GM19240 (cell line): ENCODE measurements around the gene GDPD3.

Source experiments
- DNase-seq: peaks from one replicate; pipeline ENCODE4 v3.0.0; 2011; ENCODE audit warnings: low spot score; ENCODE audit not compliant: insufficient read length

Gene GDPD3

DNA sequence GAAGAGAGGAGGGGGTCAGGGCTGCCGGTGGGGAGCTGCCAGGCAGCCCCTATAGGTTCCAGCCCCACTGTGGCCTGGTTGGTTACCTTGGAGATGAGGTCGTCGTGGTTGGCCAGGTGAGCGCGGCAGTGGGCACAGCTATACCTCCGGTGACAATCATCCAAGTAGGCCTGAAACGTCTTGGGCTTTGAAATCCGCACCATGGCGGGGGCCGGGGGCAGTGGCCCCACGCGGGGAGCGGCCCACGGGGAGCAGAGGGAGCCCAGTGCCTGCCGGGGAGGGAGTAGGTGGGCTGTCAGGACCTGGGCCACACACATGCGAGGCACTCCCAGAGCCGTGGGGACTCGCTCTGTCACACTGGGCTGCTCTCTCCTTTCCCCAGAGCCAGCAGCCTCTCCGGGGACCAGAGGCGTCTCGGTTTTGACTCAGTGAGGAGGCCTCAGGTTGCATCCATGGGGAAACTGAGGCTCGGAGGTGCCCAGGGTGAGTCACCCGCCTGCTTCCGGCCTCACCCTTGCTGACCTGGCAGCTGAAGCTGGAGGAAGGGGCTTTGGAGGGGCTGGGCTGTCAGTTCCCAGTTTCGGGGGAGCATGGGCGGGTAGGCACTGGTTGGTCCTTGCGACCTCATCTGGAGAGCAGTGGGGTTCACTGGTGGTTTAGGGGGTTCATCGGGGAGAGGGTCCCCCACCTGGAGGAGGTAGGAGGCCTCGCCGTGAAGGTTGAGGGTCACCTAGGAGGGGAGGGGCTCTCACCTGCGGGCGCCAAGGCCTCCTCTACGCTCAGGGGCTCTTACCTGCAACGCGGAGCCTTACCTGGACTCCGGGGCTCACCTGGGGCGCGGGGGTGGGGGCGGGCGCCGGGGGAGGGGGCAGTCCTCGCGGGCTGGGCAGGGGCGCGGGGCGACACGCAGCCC lies 17.9 kb downstream of the GDPD3 start:
- no peak for DNase-seq

DNA sequence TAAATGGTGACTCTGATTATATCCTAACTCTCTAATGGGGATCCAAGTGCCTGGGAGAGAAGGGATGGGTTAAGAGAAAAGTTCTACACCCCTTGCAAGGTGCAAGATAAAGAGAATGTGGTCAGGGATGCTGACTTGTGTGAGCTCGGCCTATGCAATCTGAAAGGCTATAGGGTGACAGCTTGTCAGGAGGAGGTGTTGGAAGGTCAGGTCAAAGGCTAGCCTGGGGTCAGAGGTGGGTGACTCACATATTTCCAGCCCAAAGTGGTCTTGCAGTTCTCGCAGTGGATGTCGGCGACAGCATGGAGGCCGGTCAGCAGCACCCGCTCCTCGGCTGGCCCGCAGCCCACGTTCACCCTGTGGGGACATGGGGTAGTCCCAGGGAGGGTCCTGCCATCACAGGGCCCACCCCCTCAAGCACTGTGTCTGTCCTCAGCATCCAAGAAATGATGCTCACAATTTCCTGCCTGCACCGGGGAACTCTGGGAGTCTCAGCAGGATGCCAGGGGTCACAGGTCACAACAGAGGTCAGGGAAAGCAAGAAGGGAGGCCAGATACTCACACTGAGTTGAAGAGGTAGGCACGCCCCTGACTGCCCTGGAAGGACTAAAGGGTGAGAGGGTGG lies 18.7 kb downstream of the GDPD3 start:
- no peak for DNase-seq

DNA sequence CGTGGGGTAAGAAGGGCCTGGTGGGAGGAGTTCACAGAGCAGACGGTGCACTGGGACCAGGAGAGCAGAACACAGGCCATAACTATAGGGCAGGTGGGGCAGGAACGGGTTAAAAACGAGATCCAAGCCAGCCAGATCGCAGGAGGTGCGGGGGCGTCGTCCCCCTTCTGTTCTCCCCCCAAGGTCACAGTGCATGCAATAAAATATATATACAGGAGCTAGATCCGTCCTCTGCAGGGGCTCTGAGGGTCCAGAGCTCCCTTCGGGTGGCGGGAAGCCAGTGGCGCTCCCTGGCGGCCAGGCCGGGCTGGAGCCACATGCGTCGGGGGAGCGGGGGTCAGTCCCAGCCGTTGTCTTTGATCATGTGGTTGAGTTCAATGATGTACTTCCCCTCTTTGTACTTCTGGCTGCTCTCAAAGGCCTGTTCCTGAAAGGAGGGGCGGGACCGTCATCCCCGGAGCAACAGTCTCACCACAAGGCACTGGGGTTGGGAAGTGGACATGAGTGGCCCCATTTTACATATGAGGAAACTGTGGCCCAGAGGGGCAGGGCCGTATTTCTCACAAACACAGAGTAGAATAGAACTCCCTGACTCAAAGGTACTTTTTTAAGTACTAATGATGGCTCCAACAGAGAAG lies 20.8 kb downstream of the GDPD3 start:
- peak; percentile 87 for DNase-seq

DNA sequence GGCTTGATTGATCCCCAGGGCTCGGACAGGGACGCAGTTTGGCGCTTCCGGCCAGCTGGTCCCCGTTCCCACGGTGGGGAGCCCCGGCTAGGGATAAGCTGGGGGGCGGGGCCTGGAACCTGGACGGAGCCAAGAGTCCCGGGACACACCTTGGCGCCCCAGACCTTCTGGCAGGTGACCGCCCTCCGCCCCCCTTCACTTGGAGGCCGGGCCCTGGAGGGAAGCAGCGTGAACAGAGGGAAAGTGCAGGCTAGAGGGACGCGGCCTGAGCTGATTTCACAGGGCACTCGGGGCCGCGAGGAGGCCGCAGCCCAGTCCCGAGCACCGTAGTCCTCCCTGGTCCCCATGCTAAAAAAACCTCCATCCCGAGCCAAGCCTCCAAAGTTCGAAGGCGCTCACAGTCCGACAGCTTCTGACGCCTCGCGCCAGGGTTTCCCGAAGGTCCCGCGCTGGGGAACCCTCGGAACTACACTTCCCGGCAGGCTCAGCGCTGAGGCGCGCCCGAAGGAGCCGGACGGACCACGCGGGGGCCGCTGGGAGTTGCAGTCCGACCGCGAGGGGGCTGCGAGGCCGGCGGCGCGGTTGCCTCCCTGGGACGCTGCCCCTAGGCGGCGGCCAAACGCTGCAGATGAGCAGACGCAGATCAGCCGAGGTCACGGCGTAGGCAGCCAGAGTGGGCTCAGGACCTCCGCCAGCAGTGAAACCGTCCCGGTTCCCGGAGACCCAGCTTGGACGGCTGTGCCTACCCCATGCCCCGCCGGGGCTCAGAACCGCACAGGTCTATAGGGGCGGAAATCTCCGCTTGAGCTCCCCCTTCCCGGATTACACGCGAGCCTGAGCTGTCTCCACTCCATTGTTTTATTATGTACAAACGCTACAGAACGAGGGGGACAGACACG lies 21.6 kb downstream of the GDPD3 start, which contains the start of gene TBX6:
TBX6 (minus strand) TSS at position 451 of the 899 bp plus-strand sequence. CDS start 731 bp downstream, outside the sequence.
- DNase-seq: peak; percentile 92

DNA sequence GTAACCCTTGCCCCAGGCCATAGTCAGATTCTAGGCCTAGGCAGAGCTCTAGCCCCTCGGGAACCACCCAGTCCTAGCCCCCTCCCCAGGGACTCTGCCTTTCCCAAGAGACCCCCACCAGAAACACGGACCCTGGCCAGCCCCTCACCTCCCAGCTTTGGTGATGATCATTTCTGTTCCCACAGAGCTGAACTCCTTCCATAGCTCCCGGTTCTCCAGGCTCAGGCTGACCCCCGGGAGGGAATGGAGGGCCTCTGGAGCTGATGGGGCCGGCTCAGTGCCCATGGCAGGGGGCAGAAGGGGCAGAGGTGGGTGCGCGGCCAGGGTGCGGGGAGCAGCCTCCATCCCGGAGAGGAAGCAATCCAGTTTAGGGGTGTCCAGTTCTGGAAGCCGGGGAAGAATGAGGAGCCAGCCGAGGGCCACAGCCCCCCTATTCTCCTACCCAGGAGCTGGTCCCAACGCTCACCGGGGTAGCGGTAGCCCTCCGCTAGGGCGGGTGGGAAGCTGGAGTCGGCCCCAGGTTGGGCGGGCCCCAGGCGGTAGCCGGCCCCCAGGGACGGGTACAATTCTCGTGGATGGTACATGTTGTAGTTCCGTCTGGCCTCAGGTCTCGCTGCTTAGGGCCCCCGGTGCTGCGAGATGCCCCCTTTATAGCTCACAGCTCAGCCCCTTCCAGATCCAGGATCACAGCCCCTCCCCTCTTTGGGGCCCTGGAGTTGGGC lies 22.6 kb downstream of the GDPD3 start:
- no peak for DNase-seq

DNA sequence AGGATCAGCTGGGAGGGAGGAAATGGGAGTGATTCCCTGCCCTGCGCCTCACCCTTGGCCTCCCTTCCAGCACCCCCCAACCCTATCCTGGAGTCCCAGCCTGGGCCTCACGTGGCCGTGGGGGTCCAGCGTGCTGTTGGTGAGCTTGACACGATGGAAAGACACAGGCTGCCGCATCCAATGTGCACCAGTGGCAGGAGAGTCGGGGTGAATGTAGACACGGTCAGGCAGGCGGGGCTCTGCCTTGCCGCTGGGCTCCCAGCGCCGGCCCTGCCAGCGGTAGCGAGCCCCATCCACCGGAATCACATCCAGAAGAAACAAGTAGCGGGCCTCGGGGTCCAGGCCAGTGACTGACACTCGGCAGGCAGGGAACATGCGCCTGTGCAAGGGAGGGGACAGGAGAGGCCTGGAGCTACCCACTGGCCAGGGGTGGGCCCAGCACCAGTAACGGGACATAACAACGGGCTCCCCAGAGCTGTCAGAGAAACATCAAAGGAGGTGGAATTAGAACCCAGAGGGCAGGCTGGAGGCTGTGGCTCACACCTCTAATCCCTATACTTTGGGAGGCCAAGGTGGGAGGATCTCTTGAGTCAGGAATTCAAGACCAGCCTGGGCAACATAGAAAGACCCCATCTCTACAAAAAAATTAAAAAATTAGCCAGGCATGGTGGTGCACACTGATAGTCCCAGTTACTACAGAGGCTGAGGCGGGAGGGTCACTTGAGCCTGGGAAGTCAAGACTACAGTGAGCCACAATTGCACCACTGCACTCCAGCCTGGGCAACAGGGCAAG lies 24.3 kb downstream of the GDPD3 start:
- DNase-seq: no peak

DNA sequence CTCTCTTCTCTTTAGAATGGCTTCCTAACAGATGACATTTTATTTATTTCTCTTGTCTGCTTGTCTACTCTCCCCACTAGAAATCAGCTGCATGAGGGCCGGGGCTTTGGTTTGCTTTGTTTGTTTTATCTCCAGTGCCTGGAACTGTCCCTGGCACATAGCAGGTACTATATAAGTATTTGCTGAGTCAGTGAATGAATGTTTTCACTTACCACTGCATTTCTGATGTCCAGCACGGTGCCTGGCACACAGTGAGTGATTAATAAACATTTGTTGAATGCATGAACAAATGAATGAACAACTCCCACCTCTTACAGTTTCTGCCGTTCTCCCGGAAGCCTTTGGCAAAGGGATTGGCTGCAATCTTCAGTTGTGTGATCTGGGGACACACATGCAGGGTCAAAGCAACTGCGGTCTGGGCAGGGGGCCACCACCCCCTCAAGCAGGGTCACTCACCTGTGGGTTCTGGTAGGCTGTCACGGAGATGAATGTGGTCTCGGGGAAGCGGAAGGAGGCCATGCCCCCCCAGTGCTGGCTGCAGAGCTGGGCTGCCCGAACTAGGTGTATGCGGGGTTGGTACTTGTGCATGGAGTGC lies 25.0 kb downstream of the GDPD3 start:
- no peak for DNase-seq

DNA sequence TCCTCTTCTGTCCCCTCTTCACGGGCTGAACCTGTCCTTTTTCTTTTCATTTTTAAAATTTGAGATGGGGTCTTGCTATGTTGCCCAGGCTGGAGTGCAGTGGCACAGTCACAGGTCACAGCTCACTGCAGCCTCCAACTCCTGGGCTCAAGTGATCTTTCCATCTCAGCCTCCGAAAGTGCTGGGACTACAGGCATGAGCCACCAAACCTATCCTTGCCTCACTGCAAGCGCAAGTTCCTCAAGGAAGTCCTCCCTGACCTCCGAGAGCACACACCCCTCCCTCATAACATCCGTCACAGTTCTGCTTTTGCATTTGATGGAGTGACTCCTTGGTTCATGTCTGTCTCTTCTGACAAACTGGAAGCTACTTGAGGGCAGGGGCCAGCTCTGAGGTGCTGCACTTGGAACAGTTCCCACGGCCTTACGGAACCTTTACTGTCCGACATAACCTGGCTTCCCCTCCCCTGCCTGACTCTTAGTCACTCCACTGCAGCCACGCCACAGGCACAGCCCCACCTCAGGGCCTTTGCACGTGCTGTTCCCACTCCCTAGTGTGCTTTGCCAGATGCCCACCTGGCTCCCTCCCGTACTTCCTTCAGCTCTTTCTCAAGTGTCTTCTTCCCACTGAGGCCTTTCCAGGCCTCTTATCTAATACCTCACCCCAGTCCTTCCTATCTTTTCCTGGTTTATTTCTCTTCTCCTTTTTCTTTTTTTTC lies 26.0 kb downstream of the GDPD3 start:
- no peak for DNase-seq

DNA sequence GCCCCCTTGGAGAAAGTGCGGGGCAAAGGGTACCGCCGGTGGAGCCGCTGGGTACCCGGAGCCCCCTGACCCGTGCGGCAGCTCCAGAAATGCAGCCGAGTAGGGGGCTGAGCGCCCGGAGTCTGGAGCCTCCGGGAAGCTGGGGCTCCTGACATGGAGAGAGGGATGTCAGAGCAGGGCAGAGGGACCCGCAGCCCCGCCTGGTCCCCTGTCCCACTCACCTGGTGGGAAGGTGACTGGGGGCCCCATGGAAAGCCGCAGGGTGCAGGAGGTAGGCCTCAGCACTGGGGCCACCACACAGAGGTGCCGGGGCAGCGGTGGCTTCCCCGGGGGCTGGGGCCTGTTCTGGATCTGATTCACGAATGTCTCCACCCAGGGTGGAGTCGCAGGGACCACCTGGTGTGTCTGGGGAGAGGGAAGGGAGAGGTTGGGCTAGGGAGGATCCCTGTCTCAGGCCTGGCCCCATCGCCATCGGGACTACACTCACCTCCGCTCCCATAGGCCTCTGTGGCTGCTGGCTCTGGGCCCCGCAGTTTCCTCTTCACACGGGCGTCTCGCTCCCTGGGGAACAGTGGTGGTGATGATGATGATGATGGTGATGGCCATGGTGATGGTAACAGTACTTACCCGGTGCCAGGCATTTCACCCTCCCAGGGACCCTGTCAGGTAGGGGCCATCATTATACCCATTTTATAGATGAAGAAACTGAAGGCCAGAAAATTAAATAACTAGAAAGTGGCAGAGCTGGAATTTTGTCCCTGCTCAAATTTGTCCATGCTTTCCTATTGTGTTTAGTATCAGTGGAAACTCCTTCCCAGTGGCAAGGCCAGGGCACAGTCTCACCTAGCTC lies 26.8 kb downstream of the GDPD3 start:
- DNase-seq: no peak

DNA sequence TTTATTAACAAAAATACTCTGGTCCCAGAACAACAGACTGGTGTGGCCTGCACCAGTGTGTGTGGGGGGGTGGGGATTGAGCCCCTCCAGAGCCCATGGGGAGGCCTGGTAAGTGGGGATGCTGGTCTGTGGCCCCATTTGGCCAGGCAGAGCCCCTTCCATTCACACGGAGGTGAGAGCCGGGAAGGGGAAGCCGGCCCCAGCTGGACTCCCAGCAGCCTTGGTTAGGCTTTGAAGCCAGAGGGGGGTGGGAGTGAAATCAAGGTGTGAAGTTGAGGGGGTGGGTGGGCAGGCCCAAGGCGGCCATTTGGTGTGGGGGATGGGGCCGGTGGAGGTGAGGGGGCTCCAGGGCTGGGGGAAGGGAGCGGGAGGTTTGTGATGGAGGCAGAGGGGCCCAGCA lies 27.5 kb downstream of the GDPD3 start:
- DNase-seq: no peak

DNA sequence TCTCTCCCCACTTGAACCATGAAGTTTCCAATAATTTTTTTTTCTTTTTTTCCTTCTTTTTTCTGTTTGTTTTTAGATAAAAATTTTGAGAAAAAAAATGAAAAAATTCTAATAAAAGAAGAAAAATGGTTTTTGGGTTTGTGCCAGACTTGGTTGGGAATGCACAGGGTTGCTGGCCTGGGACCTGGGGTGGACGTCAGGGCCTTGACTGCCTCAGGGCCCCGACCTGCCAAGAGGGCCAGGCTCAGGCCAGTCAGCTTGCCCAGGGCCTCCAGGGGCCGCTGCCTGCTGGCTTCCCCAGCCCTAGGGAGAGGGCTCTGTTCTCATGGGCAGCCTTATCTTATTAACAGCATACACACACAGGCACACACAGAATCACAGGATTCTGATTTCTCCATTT lies 28.1 kb downstream of the GDPD3 start:
- no peak for DNase-seq

DNA sequence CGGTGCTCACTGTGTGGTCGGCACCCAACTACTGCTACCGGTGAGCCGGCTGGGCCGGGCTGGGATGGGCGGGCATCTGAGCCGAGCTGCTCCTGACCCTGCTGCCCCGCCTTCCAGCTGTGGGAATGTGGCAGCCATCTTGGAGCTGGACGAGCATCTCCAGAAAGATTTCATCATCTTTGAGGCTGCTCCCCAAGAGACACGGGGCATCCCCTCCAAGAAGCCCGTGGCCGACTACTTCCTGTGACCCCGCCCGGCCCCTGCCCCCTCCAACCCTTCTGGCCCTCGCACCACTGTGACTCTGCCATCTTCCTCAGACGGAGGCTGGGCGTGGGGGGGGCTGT lies 28.5 kb downstream of the GDPD3 start:
- DNase-seq: no peak

DNA sequence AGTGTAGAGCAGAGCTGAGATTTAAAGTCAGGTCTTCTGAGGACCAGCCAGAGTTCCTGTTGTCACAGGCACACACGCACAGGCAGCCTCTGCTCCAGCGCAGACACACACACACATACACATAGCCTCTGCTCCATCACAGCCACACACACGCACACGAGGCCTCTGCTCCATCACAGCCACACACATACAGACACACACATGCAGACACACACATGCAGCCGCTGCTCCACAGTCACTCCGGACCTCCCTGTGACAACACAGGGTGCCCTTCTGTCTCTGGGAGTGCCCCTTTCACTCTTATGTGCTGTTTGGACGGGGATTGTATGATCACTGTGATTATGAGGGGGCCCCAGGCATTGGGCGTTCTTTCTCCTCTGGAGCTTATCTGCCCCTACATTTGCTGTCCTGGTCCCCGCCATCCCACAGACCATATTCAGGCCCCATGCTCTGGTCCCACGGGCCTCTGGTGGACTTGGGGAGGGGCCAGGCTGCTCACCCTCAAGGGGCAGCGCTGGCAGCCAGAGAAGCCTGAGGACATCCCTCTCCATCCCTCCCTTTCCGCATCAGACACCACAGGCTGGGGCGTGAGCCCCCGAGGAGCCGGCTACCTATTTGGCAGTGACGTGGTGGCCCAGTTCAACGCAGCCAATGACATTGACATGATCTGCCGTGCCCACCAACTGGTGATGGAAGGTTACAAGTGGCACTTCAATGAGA lies 29.1 kb downstream of the GDPD3 start:
- no peak for DNase-seq

DNA sequence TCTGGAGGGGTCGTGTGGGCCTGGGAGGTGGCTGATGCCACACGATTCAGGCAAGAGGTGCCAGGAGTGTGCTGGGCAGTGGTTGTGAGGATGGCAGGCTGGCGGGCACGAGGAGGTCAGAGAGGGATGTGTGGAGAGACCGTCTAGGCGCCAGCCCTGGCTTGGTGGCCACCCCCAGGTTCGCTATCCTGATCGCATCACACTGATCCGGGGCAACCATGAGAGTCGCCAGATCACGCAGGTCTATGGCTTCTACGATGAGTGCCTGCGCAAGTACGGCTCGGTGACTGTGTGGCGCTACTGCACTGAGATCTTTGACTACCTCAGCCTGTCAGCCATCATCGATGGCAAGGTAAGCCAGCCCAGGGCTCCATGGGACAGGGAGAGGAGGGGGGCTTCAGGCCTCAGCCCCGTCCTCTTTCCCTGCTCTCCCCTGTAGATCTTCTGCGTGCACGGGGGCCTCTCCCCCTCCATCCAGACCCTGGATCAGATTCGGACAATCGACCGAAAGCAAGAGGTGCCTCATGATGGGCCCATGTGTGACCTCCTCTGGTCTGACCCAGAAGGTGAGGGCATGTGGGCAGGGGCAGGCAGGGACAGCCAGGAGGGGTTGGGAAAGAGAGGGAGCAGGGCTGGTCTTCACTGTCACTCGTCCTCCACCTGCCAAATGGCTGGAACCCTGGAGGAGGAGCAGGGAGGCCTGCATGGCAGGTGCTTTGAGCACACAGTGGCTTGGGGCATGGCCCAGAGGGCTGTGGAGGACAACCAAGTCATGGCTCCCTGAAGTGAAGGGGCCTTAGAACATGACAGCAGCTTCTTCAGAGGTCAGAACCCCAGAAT lies 29.9 kb downstream of the GDPD3 start:
- DNase-seq: no peak

DNA sequence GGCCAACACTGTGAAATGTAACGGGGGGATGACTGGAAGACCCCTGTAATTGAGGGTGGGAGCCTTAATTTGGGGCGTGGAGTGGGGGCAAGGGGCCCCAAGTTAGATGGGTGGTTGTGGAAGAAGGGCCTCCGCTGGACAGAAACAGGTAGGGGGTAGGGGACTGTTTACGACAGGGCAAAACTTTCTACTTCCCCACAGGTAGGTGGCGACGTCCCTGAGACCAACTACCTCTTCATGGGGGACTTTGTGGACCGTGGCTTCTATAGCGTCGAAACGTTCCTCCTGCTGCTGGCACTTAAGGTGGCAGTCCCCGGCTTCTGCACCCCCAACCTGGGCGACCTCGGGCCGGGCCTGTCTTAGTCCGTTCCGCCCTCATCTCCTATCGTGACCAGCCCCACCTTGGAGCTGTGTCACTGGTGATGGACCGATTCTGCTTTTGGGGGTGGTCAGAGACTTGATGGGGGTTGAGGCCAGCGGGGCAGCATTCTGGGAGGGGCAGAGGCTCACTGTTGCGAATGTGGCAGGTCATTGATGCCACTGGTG lies 30.7 kb downstream of the GDPD3 start:
- no peak for DNase-seq

DNA sequence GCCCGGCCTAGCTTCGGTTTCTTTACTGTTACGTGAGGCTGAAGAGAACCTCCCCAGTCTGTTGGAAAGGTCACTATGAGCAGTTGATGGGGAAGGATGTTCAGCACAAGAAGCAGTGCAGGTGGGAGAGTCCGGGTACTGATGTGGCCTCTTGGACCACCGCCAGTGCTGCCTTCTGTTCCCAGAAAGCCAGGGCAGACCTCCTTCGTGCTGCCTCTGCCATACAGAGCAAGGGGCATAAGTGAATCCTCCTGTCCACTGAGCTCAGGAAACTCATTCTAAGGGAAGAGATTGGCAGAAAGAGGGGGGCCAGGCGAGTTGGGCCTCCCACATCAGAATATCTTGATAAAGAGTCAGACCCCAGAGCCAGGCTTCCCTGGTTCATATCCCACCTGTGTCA lies 33.9 kb downstream of the GDPD3 start:
- no peak for DNase-seq
